Thyroid gland (tissue), 4 donors: Measurements from ENCODE around the gene ISYNA1. TPM values are rescaled to one million over a fixed set of nuclear protein-coding genes. Genes with fewer than 3 reads are reported as not detected.

Experiments
- DNase-seq, 2 donors: peaks; one replicate each; pipeline ENCODE4 v3.0.0-alpha.2; 2019
- H3K27ac ChIP-seq, 3 donors: fragments of 200-600 bp; sonication (generic); 1 replicate in 2 of 3; 2 replicates in 1 of 3; pipeline ENCODE4 v1.5.1; 2016 to 2019; ENCODE audit warnings: mild to moderate bottlenecking in 1 of 3, moderate library complexity in 1 of 3
- H3K27me3 ChIP-seq: fragments of 200-600 bp; sonication (generic); one replicate; pipeline ENCODE4 v1.5.1; 2019
- H3K36me3 ChIP-seq, 2 donors: fragments of 200-600 bp; sonication (generic); one replicate each; pipeline ENCODE4 v1.5.1; 2016 to 2019
- H3K4me1 ChIP-seq, 2 donors: fragments of 200-600 bp; sonication (generic); one replicate each; pipeline ENCODE4 v1.5.1; 2017 to 2019
- H3K4me3 ChIP-seq, 3 donors: fragments of 200-600 bp; sonication (generic); replicated peaks in 1 of 3; 1 replicate in 2 of 3; 2 replicates in 1 of 3; pipeline ENCODE4 v1.5.1; 2016; ENCODE audit warnings: mild to moderate bottlenecking in 1 of 3
- H3K9me3 ChIP-seq: fragments of 200-600 bp; sonication (generic); one replicate; pipeline ENCODE4 v1.5.1; 2017
- POLR2A ChIP-seq, 2 donors: fragments of 450-650 bp; IDR thresholded peaks; one replicate each; pipeline ENCODE4 v1.6.1; 2017; ENCODE audit warnings: antibody characterized with exemption in 2 of 2, mild to moderate bottlenecking in 2 of 2, moderate library complexity in 1 of 2
- WGBS, 2 donors: methylation state at CpG; one replicate each; pipeline ENCODE4 v1.1.5; 2017; 5-methylcytosine and 5-hydroxymethylcytosine counted together
- intact Hi-C: fragments of 100-400 bp; cut with DNase I; formaldehyde crosslinking; loops from one replicate; pipeline ENCODE4 v1.15.1; 2023
- total RNA-seq, 4 donors: library from RNA; depleted of rRNA; stranded (reverse); fragments of >200 nt; gene quantifications; one replicate each; pipeline ENCODE4 v1.2.3, GENCODE V29; 2016
- TF ChIP-seq, protein P1 (sequence below), 6 experiments: fragments of 200-600 bp in 3 of 6; fragments of 450-650 bp in 3 of 6; sonication (generic) in 3 of 6; IDR thresholded peaks; one replicate each; pipeline ENCODE4 v1.5.1; 2016 to 2019; ENCODE audit warnings: antibody characterized with exemption in 6 of 6, mild to moderate bottlenecking in 2 of 6, inconsistent platforms in 1 of 6, moderate library complexity in 1 of 6

The ISYNA1 gene
- total RNA-seq, 4 donors from 2014 or later: 12.7 to 24.2 (median 22.9) TPM

DNA sequence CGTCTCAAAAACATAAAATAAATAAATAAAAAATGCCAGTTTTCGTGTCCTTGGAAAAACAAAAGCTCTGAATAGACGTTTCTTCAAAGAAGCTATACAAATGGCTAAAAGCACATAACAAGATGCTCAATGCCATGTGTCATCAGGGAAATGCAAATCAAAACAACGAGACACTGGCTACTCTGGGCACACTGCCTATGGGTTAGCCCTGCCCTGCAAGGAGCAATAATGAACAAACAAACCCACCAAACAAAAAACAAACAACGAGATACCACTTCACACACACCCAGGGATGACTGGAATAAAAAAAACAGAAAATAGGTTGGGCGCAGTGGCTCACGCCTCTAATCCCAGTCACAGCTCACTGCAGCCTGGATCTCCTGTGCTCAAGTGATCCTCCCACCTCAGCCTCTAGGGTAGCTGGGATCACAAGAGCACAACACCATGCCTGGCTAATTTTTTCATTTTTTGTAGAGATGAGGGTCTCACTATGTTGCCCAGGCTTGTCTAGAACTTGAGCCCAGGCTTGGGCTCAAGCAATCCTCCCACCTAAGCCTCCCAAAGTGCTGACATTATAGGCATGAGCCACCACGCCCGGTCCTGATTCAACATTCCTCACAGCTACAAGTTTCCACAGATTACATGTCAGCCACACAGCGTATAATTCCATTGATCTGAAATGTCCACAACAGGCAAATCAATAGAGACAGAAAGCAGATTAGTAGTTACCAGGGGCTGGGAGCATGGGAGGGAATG lies 15.5 kb upstream of the ISYNA1 start:
- no peak for TF ChIP-seq POLR2A (IDR thresholded peaks at IDR 0.05)
- TF ChIP-seq, protein P1, sequence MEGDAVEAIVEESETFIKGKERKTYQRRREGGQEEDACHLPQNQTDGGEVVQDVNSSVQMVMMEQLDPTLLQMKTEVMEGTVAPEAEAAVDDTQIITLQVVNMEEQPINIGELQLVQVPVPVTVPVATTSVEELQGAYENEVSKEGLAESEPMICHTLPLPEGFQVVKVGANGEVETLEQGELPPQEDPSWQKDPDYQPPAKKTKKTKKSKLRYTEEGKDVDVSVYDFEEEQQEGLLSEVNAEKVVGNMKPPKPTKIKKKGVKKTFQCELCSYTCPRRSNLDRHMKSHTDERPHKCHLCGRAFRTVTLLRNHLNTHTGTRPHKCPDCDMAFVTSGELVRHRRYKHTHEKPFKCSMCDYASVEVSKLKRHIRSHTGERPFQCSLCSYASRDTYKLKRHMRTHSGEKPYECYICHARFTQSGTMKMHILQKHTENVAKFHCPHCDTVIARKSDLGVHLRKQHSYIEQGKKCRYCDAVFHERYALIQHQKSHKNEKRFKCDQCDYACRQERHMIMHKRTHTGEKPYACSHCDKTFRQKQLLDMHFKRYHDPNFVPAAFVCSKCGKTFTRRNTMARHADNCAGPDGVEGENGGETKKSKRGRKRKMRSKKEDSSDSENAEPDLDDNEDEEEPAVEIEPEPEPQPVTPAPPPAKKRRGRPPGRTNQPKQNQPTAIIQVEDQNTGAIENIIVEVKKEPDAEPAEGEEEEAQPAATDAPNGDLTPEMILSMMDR (IDR thresholded peaks at IDR 0.05): no peak
- Histone ChIP-seq H3K9me3 (no peaks in the 10 kb centered on the region), H3K4me3 (no peak overlapping the region), H3K4me1 (peaks cover 0 to 3% of the 10 kb centered on the region in 2 donors), H3K36me3 (peaks cover 19 to 20% of the 10 kb centered on the region in 2 donors), H3K27ac (no peak overlapping the region), H3K27me3 (no peaks in the 10 kb centered on the region)
- intact Hi-C loops: no loop called here
- 90 to 92% methylated on average over 10 of the region's 10 CpGs for WGBS, 2 donors
- no peak for DNase-seq

DNA sequence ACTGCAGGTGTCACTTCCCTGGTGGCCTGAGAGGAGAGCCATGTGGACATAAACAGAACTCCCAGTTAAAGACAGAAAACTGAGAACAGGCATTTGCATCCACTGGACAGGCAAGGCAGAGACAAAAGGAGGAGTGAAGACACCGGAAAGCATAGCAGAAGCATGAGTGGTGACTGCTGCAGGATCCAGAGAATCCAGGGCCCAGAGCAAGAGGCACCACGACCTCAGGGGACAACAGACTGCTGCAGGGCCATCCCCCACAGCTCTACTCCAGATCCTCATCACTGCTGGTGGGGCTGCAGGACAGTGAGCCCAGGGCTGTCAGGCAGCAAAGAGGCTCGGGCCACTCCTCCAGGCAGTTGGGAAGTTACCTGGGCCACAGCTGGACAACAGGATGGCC lies 14.5 kb upstream of the ISYNA1 start:
- H3K36me3 ChIP-seq: peaks cover 18 to 20% of the 10 kb centered on the region in 2 donors
- 74 to 86% methylated on average over 2 to 3 of the region's 3 CpGs for WGBS, 2 donors

DNA sequence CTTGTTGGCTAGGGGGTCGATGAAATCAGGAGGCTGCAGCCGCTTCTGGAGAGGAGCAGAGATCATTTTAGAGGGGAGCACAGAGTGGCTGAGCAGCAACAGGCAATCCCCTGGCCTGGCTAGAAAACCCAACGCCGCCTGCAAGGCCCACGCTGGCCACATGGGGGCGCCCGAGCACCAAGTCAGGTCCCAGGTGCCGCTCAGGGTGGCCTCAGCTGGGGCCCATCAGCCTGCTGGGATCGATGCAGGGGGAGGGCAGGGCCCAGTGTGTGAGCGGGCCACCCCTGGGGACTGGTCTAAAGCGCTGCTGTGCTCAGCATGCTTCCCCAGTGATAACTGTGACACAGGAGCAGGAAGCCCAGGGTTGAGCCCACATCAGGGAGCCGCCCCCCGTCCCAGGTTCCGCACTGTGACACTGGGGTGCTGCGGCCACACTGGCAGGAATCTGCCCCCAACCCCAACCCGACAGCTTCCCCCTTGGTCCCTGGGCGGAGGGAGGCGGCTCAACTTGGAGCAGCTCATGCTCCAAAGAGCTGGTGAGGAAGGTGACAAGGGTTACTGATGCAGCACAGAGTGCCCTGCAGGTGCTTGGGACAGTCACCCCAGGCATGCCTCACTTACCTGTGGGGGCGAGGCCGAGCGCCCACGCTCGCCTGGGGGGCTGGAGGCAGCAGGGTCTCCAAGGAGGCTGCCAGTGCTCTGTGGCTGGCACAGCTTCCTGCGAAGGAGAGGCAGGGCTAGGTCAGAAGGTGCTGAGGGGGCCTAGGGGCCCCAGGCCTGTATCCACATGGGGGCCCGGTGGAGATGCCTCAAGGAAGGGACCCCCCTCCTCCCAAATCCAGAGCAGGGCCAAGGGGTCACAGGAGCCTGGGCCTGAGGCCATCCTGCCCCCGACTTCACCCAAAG lies 13.3 kb upstream of the ISYNA1 start:
- intact Hi-C loops: loop anchor here (2.0 kb wide), 1 partner anchor 396 kb away; no protein-coding TSS in a partner anchor
- DNase-seq: peak; percentile 84 to 88
- WGBS, 2 donors: 39 to 77% methylated on average over 6 to 13 of the region's 26 CpGs
- Histone ChIP-seq H3K36me3 (peaks cover 21 to 30% of the 10 kb centered on the region in 2 donors), H3K9me3 (no peaks in the 10 kb centered on the region), H3K27ac (no peak overlapping the region), H3K27me3 (no peaks in the 10 kb centered on the region), H3K4me3 (no peak overlapping the region), H3K4me1 (peaks cover 0 to 3% of the 10 kb centered on the region in 2 donors)
- no peak for TF ChIP-seq POLR2A (IDR thresholded peaks at IDR 0.05)
- TF ChIP-seq, protein P1 (IDR thresholded peaks at IDR 0.05): peak; percentile 84 to 99 (median 96)

More for the DNA sequence above, 14.5 kb upstream of the ISYNA1 start:
- no peak overlapping the region for H3K27ac ChIP-seq
- H3K4me3 ChIP-seq: no peak overlapping the region
- no peaks in the 10 kb centered on the region for H3K9me3 ChIP-seq
- H3K27me3 ChIP-seq: no peaks in the 10 kb centered on the region
- no peak for DNase-seq
- intact Hi-C loops: no loop called here
- TF ChIP-seq, protein P1 (IDR thresholded peaks at IDR 0.05): no peak
- no peak for TF ChIP-seq POLR2A (IDR thresholded peaks at IDR 0.05)
- peaks cover 0 to 3% of the 10 kb centered on the region in 2 donors for H3K4me1 ChIP-seq

DNA sequence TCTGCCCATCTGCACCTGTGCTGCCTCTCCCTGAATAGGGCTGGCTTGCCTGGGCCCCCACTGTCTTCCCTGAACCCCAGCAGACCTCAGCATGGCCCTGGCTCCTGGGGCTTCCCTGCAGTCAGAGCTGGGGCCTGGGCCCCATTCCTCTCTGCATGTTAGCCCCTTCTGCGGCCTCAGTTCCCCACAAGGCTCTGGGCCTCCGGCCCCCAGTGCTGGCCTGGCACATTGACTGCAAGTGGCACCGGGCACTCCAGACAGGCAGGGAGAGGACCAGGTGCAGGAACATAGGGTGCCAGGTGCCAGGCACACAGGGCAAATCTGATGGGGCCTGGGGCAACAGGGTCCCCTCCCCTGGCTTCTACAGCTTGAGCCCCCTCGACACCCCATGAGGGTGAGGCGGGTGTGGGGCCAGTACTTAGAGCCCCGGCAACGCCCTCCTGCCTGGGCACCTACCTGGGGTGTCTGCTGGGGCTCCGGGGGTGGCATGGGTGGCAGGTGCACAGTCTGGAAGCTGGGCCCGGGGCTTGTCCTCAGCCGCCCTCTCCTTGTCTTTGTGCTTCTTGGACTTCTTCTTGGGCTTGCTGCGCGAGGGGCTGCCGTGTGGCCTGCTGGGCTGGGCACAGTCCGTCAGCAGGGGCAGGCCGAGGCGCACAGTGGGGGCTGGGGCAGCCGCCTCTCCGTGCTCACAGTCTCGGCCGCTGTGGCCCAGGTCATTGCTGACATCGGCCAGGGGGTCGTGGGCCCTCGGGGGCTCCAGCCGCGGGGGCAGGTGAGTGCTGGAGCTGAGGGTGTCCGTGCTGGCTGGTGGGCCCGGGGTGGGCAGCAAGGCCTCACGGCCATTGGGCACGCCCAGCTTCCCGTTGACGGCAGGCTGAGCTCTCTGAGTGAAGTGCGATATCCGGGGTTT lies 12.3 kb upstream of the ISYNA1 start:
- TF ChIP-seq, protein P1 (IDR thresholded peaks at IDR 0.05): no peak
- no peak for TF ChIP-seq POLR2A (IDR thresholded peaks at IDR 0.05)
- WGBS, 2 donors: 87 to 90% methylated on average over 2 to 12 of the region's 33 CpGs
- Histone ChIP-seq H3K27ac (no peak overlapping the region), H3K27me3 (no peaks in the 10 kb centered on the region), H3K4me3 (no peak overlapping the region), H3K9me3 (no peaks in the 10 kb centered on the region), H3K4me1 (peaks cover 0 to 3% of the 10 kb centered on the region in 2 donors), H3K36me3 (peaks cover 28 to 38% of the 10 kb centered on the region in 2 donors)
- intact Hi-C loops: loop anchor here (2.0 kb wide), 1 partner anchor 397 kb away; no protein-coding TSS in a partner anchor
- DNase-seq: no peak
